ENCODE measurements around the gene RAPH1.

The RAPH1 gene

GRCh38 chr2:203492965-203493364 lies 42.1 kb downstream of the RAPH1 start:
- no peak for TF ChIP-seq REST (IDR thresholded peaks at IDR 0.05; ENCODE audit: insufficient replicate concordance, low read depth)
- TF ChIP-seq CTCF (IDR thresholded peaks at IDR 0.05; ENCODE audit: insufficient read depth, low read length) = no peak
- TF ChIP-seq POLR2AphosphoS5 (IDR thresholded peaks at IDR 0.05; ENCODE audit: low read depth) = no peak
- no peak for TF ChIP-seq GABPA (IDR thresholded peaks at IDR 0.05; ENCODE audit: low read depth)
- TF ChIP-seq SPI1 (IDR thresholded peaks at IDR 0.05; ENCODE audit: borderline replicate concordance, low read depth) = no peak
- H3K27me3 ChIP-seq (ENCODE audit: insufficient read depth, poor library complexity, severe bottlenecking) = no peaks in the 10 kb centered on the region
- H3K4me3 ChIP-seq (replicated peaks; ENCODE audit: insufficient read depth, low read length) = no peak overlapping the region
- H3K27ac ChIP-seq (replicated peaks) = no peak overlapping the region
- DNase-seq (ENCODE audit: low read depth in 1 of 2, low spot score in 1 of 2) = no peak

- no peaks in the 10 kb centered on the region for H3K27me3 ChIP-seq (ENCODE audit: insufficient read depth, poor library complexity, severe bottlenecking)
- H3K4me3 ChIP-seq (replicated peaks; ENCODE audit: insufficient read depth, low read length) = no peak overlapping the region
- no peak for DNase-seq (ENCODE audit: low read depth in 1 of 2, low spot score in 1 of 2)
- H3K27ac ChIP-seq (replicated peaks) = no peak overlapping the region
- TF ChIP-seq SPI1 (IDR thresholded peaks at IDR 0.05; ENCODE audit: borderline replicate concordance, low read depth) (no peak), POLR2AphosphoS5 (IDR thresholded peaks at IDR 0.05; ENCODE audit: low read depth) (no peak)
These were observed 44.7 kb downstream of the RAPH1 start for GRCh38 chr2:203490391-203490790.

- TF ChIP-seq SPI1 (IDR thresholded peaks at IDR 0.05; ENCODE audit: borderline replicate concordance, low read depth) (no peak), REST (IDR thresholded peaks at IDR 0.05; ENCODE audit: insufficient replicate concordance, low read depth) (no peak), CTCF (IDR thresholded peaks at IDR 0.05; ENCODE audit: insufficient read depth, low read length) (no peak), POLR2AphosphoS5 (IDR thresholded peaks at IDR 0.05; ENCODE audit: low read depth) (no peak), GABPA (IDR thresholded peaks at IDR 0.05; ENCODE audit: low read depth) (no peak)
These were observed 45.6 kb downstream of the RAPH1 start for GRCh38 chr2:203489531-203489930.

GRCh38 chr2:203484266-203485112 lies 50.6 kb downstream of the RAPH1 start:
- no peaks in the 10 kb centered on the region for H3K27me3 ChIP-seq (ENCODE audit: insufficient read depth, poor library complexity, severe bottlenecking)
- H3K27ac ChIP-seq (replicated peaks) = no peak overlapping the region
- peak; percentile 20 to 37 for DNase-seq (ENCODE audit: low read depth in 1 of 2, low spot score in 1 of 2)
- H3K4me3 ChIP-seq (replicated peaks; ENCODE audit: insufficient read depth, low read length) = no peak overlapping the region
- TF ChIP-seq GABPA (IDR thresholded peaks at IDR 0.05; ENCODE audit: low read depth) = no peak
- peak; percentile 89 for TF ChIP-seq CTCF (IDR thresholded peaks at IDR 0.05; ENCODE audit: insufficient read depth, low read length)

More at GRCh38 chr2:203489531-203489930, 45.6 kb downstream of the RAPH1 start:
- Histone ChIP-seq H3K4me3 (replicated peaks; ENCODE audit: insufficient read depth, low read length) (no peak overlapping the region), H3K27ac (replicated peaks) (no peak overlapping the region), H3K27me3 (ENCODE audit: insufficient read depth, poor library complexity, severe bottlenecking) (no peaks in the 10 kb centered on the region)
- no peak for DNase-seq (ENCODE audit: low read depth in 1 of 2, low spot score in 1 of 2)

Measured in HL-60 (cell line).